Frontal cortex (tissue), 4 donors: ENCODE data around the gene ARHGAP15. TPM values are rescaled to one million over a fixed set of nuclear protein-coding genes. Genes with fewer than 3 reads are reported as not detected.

Source experiments
- DNase-seq, 2 donors: peaks; one replicate each; pipeline ENCODE4 v3.0.0; 2012; ENCODE audit warnings: low spot score in 2 of 2
- FAIRE-seq: peaks from 2 replicates; lab custom pipeline; 2012; peaks lifted over from hg19 to GRCh38; lab: Jason Lieb, UNC
- total RNA-seq: library from RNA; depleted of rRNA; stranded (reverse); fragments of >200 nt; gene quantifications from one replicate; pipeline ENCODE4 v1.2.3, GENCODE V29; 2014
- donor health status: control.
- donor health status: control.
- donor health status: control.

The ARHGAP15 gene
- total RNA-seq, 1 donor from 2014 or later, result 19.2 TPM

DNA sequence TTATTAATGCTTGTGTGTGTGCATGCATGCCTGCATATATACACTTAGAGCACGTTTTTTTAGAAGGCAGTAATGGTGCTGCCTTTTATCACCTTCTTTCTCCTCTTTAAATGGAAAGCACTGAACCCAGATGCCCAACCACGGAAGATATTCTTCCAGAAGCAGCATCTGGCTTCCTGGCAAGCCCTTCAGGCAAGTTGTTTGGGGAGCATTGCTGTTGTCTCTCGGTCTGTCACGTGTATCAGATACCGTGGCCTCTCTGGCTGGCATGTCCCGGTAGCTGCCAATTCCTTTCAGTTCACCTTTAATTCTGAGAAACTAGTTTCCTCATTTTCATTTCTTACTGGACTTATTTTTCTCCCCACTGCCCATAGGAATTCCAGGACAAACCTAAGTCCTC is 587.8 kb downstream of the ARHGAP15 start:
- FAIRE-seq (no peak), DNase-seq (peak in 1 of 2 donors; percentile 10)

DNA sequence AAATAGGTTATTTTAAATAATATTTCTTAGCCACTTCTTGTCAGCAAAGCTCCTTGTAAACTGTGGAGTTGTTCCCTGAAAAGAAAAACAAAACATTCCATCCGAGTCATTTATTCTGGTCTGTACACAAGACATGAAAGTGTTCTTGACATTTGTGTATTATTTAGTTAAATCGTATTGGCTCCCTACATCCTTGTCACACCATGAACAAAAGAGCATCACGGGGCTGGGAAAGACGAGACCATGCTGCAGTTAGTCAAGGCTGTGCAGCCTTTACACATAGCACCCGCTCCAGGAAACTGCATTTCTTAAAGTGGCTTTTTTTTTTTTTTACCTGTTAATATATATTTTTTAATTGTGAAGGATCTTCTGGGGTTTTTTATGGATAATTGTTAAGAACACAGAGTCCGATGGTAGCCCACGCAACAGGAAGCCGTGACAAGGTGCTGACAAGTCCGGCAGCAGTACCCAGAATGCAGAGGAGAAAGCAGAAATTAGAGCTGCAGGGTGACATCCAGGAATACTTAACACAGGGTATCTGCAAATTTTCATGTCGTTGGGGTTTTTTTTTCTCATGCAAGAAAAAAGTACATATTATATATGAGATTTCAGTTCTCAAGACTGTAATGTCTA is 588.4 kb downstream of the ARHGAP15 start:
- FAIRE-seq (no peak), DNase-seq (peak in 1 of 2 donors; percentile 8)

DNA sequence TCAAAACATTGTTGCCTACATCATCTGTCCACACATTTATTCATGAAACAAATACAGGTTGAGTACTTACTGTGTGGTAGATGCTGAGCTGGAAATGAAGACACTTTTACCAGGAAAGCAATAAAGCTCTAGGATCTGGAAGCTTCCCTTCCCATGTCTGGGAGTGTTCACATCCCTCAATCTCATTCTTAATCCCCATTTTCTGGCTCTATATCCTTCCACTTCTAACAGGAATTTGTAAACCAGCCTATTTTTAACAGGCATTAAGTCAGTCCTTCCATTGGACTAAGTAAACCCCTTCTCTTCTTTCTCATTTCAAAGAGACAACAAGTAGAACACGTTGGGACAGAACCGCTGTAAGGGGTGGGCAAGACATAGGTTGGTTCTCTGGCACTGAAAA is 589.5 kb downstream of the ARHGAP15 start:
- no peak for DNase-seq
- no peak for FAIRE-seq

DNA sequence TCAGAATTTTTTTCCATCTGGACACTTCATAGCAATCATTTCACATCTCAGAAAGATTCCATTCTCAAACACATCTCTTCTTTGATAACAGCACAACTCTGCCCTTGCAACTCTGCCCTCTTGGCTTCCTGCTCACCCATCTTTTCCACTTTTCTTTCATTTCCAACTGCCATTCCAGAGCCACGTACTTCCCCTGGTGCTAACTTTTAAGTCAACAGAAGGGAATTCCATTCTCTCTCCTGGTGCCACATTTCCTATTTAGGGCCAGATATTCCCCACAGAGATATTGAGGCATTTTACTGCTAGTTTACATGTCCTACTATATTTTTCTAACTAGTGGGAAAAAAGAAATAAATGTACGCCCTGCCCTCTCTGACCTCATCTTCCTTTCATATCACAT is 590.2 kb downstream of the ARHGAP15 start:
- FAIRE-seq, result no peak
- DNase-seq, result no peak

DNA sequence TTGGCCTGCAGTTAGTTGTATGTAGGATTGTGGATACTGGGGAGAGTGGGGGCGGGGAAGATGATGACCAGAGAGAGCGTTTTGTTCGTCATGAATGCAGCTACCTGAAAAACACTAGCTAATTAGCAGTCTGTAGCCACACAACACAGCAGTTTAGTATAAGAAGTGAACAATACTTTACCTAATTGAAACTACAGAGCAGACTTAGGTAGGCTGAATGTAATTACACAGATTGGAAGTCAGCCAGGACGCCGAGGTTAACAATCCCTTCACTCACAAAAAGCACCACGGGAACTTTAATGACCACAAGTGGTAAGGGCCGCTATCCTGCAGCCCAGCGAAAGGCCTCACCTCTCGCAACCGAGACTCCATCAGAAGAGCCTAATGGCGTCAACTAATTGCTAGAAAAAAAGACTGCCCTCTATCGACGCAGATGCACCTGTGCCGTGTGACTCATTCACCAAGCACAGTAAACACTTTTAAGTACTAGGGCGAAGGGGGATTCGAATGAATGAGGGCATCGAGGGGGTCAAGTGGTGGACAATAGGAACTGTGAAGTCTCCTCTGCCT is 591.0 kb downstream of the ARHGAP15 start:
- DNase-seq (no peak), FAIRE-seq (no peak)

DNA sequence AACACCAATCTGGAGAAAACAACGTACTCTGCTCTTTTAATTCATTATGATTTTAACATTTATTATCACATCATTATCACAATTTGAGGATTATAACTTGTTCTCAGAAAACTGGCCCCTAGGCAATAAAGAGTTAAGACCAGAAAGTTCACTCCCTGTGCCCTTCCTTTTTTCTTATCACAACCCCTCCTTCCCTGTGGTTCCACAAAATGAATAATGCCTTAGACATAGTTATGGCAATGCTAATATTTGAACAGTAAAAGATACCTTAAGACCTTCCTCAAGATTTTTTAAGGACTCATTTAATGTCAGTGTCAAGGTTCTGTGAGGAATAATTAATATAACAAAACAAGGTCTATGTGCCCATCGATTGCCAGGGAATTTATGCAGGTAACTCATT is 596.2 kb downstream of the ARHGAP15 start:
- DNase-seq (no peak), FAIRE-seq (no peak)

DNA sequence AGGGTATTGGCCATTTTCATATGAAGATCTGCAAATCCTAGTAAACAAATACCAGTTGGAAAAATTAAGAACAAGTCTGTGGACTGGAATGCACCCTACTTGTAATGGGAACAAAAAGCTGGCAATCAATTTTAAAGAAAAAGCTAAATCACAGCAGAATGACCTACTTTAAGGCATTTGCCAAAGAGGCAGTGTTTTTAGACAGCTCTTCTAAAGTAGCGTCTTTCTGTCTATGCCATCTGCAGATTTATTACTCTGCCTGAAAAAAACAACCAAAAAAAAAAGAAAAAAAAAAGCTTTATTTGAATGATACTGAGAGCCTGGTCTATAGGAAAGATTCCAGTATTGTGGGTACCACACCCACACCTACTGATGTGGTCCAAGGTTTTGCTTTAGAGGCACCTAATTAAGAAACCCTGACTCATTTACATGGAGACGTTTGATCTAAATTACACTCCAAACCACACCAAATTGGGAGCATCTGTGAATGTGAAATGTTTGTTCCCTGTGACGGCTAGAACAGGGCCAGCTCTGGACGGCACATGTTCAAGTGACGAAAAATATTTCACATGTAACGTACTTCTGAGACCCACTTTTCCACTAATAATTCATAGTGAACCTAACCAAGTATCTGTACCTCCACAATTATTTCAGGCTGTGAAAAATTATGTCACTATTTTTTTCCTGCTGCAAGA is 597.1 kb downstream of the ARHGAP15 start:
- FAIRE-seq (no peak), DNase-seq (peak in 1 of 2 donors; percentile 8)

DNA sequence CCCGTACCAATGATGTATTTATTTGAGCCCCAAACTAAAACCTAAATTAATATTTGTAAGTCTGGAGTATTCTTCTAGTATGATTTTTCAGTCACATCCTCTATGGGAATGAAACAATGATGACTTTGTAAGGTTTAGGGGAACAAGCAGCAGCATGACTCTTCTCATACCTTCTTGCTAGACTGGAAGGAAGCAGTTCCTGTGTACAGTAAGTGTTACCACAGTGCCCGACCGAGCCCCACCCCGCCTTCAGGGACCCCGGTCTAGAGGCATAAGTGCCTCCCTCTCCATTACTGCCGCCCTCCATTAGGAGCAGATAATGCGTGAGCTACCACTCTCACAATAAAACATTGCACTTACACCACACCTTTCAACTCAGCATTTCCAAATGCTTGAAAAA is 599.3 kb downstream of the ARHGAP15 start:
- DNase-seq, result no peak
- no peak for FAIRE-seq

DNA sequence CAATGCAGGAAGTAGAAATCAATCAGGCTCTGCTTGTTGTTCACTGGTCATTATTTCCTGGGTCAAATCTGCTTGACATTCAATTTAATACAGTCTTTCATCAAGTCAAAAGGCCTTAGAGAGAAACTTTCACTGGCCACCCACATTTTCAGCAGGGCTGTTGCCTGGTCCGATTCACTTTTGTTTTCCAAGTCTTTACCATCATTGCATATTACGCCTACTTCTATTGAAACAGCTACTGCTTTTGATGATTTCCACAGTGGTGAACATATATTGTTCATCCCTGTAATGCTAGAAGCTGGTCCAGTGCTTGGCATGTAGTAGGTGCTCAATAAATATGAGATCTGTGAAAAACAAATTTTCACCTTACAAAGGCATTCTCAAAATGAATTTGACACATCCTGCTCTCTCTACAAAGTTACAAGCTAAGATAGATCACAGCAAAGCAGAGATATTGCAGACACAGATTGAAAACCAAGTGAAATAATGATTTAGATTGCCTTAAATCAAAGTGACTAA is 600.1 kb downstream of the ARHGAP15 start:
- DNase-seq (no peak), FAIRE-seq (no peak)

DNA sequence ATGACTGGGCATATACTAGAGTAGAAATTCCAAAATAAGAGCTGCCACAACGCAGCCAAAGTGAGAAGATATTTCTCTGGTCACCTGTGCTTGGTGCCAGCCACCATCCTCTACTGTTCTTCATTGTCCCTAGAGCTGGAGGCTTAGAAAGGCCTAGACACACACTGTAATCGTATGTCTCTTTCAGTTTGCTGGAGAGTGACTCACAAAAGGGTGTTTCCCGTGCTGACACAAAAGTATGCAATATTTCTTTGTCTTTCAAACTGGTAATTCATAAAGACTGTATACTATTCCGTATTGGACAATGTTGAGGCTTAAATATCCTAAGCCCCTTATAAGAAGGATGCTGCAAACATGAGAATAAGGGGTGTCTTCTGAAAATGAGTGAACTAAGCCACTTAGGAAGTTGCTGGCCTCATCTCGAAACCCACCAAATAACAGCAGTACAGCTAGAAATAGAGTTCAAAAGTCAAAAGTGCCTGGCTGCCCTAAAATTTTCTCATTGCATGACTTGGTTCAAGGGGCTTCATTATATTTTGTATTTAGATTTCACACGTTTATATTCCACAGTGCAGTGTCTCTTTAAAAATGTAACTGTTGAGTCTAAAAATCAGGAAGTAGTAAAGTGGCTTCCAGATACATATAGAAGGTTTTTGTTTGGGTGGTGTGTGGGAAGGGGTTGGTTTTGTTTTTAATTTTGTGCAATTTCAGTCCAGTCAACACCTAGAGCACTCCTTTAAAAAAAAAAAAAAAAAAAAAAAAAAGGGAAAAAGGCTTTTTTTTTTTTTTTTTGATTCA is 601.1 kb downstream of the ARHGAP15 start:
- no peak for FAIRE-seq
- no peak for DNase-seq

DNA sequence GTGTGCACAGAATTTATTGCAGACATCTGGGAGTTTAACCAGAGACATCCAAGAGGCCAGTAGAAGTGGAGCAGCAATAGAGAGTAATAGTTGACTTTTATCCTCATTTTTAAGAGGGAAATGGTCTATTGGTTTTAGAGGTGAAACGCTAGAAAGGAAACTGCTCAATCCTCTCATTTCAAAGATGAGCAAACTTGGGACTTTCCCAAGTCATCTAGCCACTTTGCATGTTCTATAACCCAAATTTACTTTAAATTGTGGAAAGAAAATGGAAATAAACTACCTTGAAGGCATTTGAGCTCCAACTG is 601.7 kb downstream of the ARHGAP15 start:
- FAIRE-seq (no peak), DNase-seq (no peak)

DNA sequence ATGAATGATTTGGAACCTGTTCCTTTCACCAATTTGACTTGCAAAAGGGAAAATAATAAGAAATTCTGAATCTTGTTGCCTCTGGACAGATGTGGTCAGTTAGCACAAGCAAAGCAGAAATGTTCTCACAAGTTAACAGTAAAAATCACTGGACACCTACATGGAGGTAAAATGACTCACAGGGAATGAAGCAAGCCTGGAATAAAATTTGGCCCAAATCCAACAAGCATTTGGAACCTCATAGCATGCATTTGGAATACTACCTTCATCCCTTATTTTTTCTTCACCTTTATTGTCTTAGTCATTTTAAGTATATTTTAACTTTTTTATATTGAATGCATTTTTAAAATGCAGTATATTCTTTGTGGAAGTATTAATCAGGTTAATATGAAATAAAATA is 602.9 kb downstream of the ARHGAP15 start:
- DNase-seq (no peak), FAIRE-seq (no peak)

DNA sequence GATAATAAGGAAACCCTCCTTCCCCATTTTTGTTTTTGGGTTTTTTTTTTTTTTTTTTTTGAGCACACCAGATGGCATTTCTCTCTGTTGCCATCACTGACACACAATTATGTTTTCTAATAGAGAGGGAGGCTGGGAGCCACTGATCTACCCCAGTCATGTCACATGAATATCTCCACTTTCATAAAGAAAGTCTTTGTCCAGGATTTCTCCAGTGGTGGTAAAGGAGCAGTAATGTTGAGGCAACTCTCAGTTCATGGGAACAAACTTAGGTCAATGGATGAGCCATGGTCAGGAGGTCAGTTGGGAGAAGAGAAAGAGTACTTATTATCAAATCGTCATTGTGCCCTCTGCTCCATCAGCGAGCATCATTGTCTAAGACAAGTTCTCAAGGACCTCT is 603.7 kb downstream of the ARHGAP15 start:
- no peak for FAIRE-seq

DNA sequence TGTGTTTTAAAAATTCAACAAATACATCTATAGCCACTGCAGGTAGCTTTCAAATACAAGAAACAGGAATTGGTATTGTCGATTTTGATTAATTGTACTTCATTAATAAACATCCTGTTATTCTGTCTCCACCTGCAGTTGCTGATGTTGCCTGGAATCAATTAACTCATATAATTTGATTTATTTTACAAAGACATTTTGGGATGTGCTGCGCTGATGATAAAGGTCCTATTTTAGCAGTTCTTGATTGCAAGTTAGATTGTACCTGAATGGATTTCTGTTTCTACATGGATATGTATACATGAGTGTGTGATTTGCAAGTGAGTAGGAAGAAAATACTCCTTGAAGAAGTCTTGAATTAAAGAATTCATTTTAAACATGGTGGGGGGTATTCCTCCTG is 605.3 kb downstream of the ARHGAP15 start:
- FAIRE-seq (no peak), DNase-seq (no peak)

More for the DNA sequence above, 603.7 kb downstream of the ARHGAP15 start:
- no peak for DNase-seq

DNA sequence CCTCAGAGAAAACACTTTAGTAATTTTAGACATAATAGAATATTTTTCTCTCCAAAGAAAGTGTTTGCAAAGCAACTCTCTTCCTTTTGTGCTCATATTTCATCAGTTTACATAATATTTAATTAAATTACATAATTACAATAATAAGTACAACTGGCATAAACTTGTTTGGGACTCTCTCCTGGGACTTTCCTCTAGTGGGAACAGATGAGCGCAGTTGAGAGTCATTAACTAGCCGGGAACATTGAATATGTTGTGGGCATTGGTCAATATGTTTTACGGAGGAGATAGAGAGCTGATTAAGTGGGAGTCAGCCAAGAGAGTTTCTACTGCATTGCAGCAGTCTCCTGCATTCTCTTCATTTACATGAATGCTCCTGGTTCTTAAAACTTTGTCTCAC is 607.7 kb downstream of the ARHGAP15 start:
- DNase-seq (no peak), FAIRE-seq (no peak)

DNA sequence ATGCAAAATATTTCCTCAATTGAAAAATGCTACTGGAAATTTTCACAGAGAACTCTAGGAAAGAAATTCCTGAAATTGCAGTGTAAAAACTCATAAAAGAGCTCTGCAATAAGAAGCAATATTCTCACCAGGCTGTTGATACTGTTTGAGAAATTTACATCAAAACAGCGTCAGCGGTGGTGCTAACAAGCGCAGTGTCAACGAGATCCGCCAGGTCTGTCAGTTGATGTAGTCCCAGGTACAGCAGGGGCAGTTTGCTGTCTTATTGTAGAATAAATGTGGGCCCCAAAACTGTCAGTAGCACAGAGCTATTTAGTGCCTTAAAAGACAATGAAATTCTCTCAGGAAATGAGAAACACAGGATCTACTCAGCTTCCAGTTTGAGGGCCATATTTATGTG is 611.2 kb downstream of the ARHGAP15 start:
- DNase-seq (no peak), FAIRE-seq (no peak)

DNA sequence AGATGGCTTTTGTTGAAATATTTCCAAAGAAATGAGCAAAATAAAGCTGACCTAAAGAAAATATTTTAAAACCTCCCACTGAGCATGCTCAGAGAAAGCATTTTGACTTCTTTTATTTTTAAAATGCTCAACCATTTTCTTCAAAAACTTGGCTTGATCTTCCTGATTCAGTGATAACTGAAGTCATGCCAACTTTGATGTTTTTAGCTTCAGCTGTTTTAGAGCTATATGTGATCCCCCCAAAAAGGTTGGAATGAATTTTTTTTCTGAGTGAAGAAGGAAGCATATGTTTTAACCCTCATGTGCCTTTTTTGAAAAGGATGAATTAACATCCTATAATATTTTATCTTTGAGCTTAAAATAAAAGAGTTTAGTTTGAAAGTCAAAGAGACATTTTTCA is 612.0 kb downstream of the ARHGAP15 start:
- no peak for FAIRE-seq
- DNase-seq, result no peak

DNA sequence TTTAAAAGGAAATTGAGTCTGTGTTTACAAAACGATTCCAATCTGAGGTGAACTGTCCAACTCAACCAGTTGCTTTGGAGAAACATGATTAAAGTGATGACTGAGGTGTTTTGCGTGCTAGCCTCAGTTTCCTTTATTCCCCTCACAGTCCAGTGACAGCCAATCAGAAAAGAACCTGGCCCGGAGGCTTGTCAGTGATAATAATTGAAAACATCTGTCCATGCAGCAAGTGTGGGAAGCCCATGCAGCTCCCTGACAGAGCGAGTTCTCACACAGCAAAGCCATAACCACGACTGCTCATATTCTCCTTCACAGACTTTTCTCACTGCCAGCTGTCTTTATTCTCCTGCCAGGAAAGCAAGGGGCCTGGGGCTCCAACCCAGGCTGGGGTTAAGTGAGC is 613.4 kb downstream of the ARHGAP15 start:
- FAIRE-seq (no peak), DNase-seq (no peak)

DNA sequence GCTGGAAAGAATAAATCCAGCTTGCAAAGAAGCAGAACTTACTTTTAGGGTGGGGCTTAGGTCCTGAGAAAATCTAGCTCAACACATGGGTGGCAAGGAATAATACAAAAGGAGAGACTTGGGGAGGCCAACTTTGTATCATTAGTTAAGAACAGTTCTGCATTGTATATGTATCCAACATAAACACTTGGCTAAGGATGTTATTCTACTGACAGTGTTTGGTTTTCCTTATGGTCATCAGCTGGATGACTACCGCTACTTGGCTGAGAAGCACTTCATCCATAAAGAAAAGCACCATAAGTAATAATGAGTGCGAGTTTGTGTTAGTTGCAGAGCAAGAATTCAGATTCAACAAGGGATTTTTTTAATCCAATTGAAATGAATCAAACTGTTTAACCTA is 614.9 kb downstream of the ARHGAP15 start:
- DNase-seq, result no peak
- FAIRE-seq, result no peak

DNA sequence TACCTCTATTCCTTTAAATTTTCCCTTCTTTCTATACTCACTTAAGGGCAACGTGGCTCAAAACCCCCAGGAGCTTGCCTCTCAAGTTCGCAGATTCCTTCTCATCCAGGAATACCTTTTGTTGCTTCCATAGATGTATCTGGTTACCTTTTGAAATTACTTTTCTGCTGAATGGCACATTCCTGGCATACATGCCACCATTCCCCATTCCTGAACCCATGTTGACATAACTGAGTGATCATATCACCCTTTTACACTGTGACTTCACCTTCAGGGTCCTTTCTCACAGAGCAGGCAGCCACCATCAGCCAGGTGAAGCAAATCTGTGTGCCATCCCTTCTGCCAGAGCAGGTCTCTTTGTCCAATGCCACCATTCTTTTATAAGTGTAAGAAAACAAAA is 615.8 kb downstream of the ARHGAP15 start:
- DNase-seq (no peak), FAIRE-seq (no peak)

DNA sequence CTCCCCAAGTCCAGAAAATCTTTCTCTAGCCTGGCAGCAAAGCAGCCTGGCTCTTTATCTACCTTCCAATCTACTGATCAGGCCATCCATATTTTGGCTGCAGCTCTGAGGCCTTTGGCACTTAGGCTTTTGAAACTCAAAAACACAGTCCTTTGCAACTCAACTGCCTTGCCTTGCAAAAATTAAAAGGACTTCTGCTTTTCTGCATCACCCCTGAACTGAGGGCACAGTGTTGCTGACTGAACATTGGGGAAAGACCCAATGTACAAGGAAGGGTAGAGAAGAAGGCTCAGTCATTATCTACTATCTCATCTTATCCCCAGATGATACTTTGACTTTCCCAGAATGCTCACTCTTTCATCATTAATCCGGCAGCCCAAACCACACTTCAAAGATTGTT is 625.5 kb downstream of the ARHGAP15 start:
- DNase-seq (no peak), FAIRE-seq (no peak)
